ENCODE results near the gene TRPC4AP. TPM values are rescaled to one million over a fixed set of nuclear protein-coding genes. Genes with fewer than 3 reads are reported as not detected.

The TRPC4AP gene
- total and polyA plus RNA-seq, 4 donors = 35.8 to 82.2 (median 67.6) TPM

- Histone ChIP-seq H3K27ac (ENCODE audit: low read depth, low read length) (no peak overlapping the region), H3K4me3 (ENCODE audit: low read depth, low read length) (no peak overlapping the region), H3K4me1 (ENCODE audit: control insufficient read depth, insufficient read depth, low read length) (peaks cover 11% of the 10 kb centered on the region), H3K27me3 (ENCODE audit: control insufficient read depth, insufficient read depth, low read length) (no peaks in the 10 kb centered on the region), H3K36me3 (ENCODE audit: control insufficient read depth, insufficient read depth, low read length) (peaks cover 89% of the 10 kb centered on the region), H3K9me3 (ENCODE audit: control insufficient read depth, insufficient read depth, low read length) (no peaks in the 10 kb centered on the region)
- no peak for DNase-seq (ENCODE audit: low read depth in 4 of 6, low spot score in 6 of 6)
- WGBS (ENCODE audit: insufficient coverage) = 91% methylated on average over 14 of the region's 14 CpGs
Observed at GRCh38 chr20:34994509-34995131, 98.0 kb downstream of the TRPC4AP start.

- peaks cover 85% of the 10 kb centered on the region for H3K36me3 ChIP-seq (ENCODE audit: control insufficient read depth, insufficient read depth, low read length)
Observed at GRCh38 chr20:34993941-34994508, 98.6 kb downstream of the TRPC4AP start.

GRCh38 chr20:34992751-34993417 is 99.7 kb downstream of the TRPC4AP start:
- H3K27me3 ChIP-seq (ENCODE audit: control insufficient read depth, insufficient read depth, low read length) = no peaks in the 10 kb centered on the region
- no peak overlapping the region for H3K27ac ChIP-seq (ENCODE audit: low read depth, low read length)
- peaks cover 79% of the 10 kb centered on the region for H3K36me3 ChIP-seq (ENCODE audit: control insufficient read depth, insufficient read depth, low read length)
- H3K4me3 ChIP-seq (ENCODE audit: low read depth, low read length) = no peak overlapping the region
- H3K9me3 ChIP-seq (ENCODE audit: control insufficient read depth, insufficient read depth, low read length) = no peaks in the 10 kb centered on the region
- H3K4me1 ChIP-seq (ENCODE audit: control insufficient read depth, insufficient read depth, low read length) = peaks cover 11% of the 10 kb centered on the region
- WGBS (ENCODE audit: insufficient coverage) = 96% methylated on average over 20 of the region's 20 CpGs
- DNase-seq (ENCODE audit: low read depth in 4 of 6, low spot score in 6 of 6) = no peak

More at GRCh38 chr20:34993941-34994508, 98.6 kb downstream of the TRPC4AP start:
- Histone ChIP-seq H3K4me3 (ENCODE audit: low read depth, low read length) (no peak overlapping the region), H3K27ac (ENCODE audit: low read depth, low read length) (no peak overlapping the region), H3K4me1 (ENCODE audit: control insufficient read depth, insufficient read depth, low read length) (peaks cover 11% of the 10 kb centered on the region), H3K27me3 (ENCODE audit: control insufficient read depth, insufficient read depth, low read length) (no peaks in the 10 kb centered on the region), H3K9me3 (ENCODE audit: control insufficient read depth, insufficient read depth, low read length) (no peaks in the 10 kb centered on the region)
- no peak for DNase-seq (ENCODE audit: low read depth in 4 of 6, low spot score in 6 of 6)
- 85% methylated on average over 22 of the region's 22 CpGs for WGBS (ENCODE audit: insufficient coverage)

GRCh38 chr20:34990661-34991214 is 101.9 kb downstream of the TRPC4AP start:
- Histone ChIP-seq H3K27me3 (ENCODE audit: control insufficient read depth, insufficient read depth, low read length) (no peaks in the 10 kb centered on the region), H3K36me3 (ENCODE audit: control insufficient read depth, insufficient read depth, low read length) (peaks cover 59% of the 10 kb centered on the region)
- WGBS (ENCODE audit: insufficient coverage) = 85% methylated on average over 18 of the region's 18 CpGs

GRCh38 chr20:34990231-34990630 is 102.4 kb downstream of the TRPC4AP start:
- H3K4me3 ChIP-seq (ENCODE audit: low read depth, low read length) = no peak overlapping the region
- H3K4me1 ChIP-seq (ENCODE audit: control insufficient read depth, insufficient read depth, low read length) = peaks cover 15% of the 10 kb centered on the region
- no peak for DNase-seq (ENCODE audit: low read depth in 4 of 6, low spot score in 6 of 6)
- H3K9me3 ChIP-seq (ENCODE audit: control insufficient read depth, insufficient read depth, low read length) = no peaks in the 10 kb centered on the region
- no peaks in the 10 kb centered on the region for H3K27me3 ChIP-seq (ENCODE audit: control insufficient read depth, insufficient read depth, low read length)
- H3K27ac ChIP-seq (ENCODE audit: low read depth, low read length) = no peak overlapping the region
- peaks cover 54% of the 10 kb centered on the region for H3K36me3 ChIP-seq (ENCODE audit: control insufficient read depth, insufficient read depth, low read length)
- 73% methylated on average over 5 of the region's 11 CpGs for WGBS (ENCODE audit: insufficient coverage)

More at GRCh38 chr20:34990661-34991214, 101.9 kb downstream of the TRPC4AP start:
- DNase-seq (ENCODE audit: low read depth in 4 of 6, low spot score in 6 of 6) = no peak
- H3K27ac ChIP-seq (ENCODE audit: low read depth, low read length) = no peak overlapping the region
- no peak overlapping the region for H3K4me3 ChIP-seq (ENCODE audit: low read depth, low read length)
- no peaks in the 10 kb centered on the region for H3K9me3 ChIP-seq (ENCODE audit: control insufficient read depth, insufficient read depth, low read length)
- peaks cover 10% of the 10 kb centered on the region for H3K4me1 ChIP-seq (ENCODE audit: control insufficient read depth, insufficient read depth, low read length)

GRCh38 chr20:34989670-34990069 is 102.9 kb downstream of the TRPC4AP start:
- WGBS (ENCODE audit: insufficient coverage) = 90% methylated on average over 13 of the region's 14 CpGs
- DNase-seq (ENCODE audit: low read depth in 4 of 6, low spot score in 6 of 6) = no peak
- peaks cover 17% of the 10 kb centered on the region for H3K4me1 ChIP-seq (ENCODE audit: control insufficient read depth, insufficient read depth, low read length)
- H3K36me3 ChIP-seq (ENCODE audit: control insufficient read depth, insufficient read depth, low read length) = peaks cover 48% of the 10 kb centered on the region
- no peaks in the 10 kb centered on the region for H3K9me3 ChIP-seq (ENCODE audit: control insufficient read depth, insufficient read depth, low read length)
- no peak overlapping the region for H3K27ac ChIP-seq (ENCODE audit: low read depth, low read length)
- no peaks in the 10 kb centered on the region for H3K27me3 ChIP-seq (ENCODE audit: control insufficient read depth, insufficient read depth, low read length)
- H3K4me3 ChIP-seq (ENCODE audit: low read depth, low read length) = no peak overlapping the region

- WGBS (ENCODE audit: insufficient coverage) = 100% methylated on average over 4 of the region's 4 CpGs
- Histone ChIP-seq H3K9me3 (ENCODE audit: control insufficient read depth, insufficient read depth, low read length) (no peaks in the 10 kb centered on the region), H3K4me1 (ENCODE audit: control insufficient read depth, insufficient read depth, low read length) (peaks cover 21% of the 10 kb centered on the region), H3K27ac (ENCODE audit: low read depth, low read length) (no peak overlapping the region), H3K27me3 (ENCODE audit: control insufficient read depth, insufficient read depth, low read length) (no peaks in the 10 kb centered on the region), H3K36me3 (ENCODE audit: control insufficient read depth, insufficient read depth, low read length) (peaks cover 43% of the 10 kb centered on the region), H3K4me3 (ENCODE audit: low read depth, low read length) (no peak overlapping the region)
- no peak for DNase-seq (ENCODE audit: low read depth in 4 of 6, low spot score in 6 of 6)
Observed at GRCh38 chr20:34989118-34989517, 103.5 kb downstream of the TRPC4AP start.

GRCh38 chr20:34988191-34988540 is 104.4 kb downstream of the TRPC4AP start:
- H3K27ac ChIP-seq (ENCODE audit: low read depth, low read length) = no peak overlapping the region
- peaks cover 29% of the 10 kb centered on the region for H3K4me1 ChIP-seq (ENCODE audit: control insufficient read depth, insufficient read depth, low read length)
- WGBS (ENCODE audit: insufficient coverage) = 85% methylated on average over 12 of the region's 12 CpGs
- peaks cover 5% of the 10 kb centered on the region for H3K27me3 ChIP-seq (ENCODE audit: control insufficient read depth, insufficient read depth, low read length)
- peaks cover 33% of the 10 kb centered on the region for H3K36me3 ChIP-seq (ENCODE audit: control insufficient read depth, insufficient read depth, low read length)
- H3K4me3 ChIP-seq (ENCODE audit: low read depth, low read length) = no peak overlapping the region
- DNase-seq (ENCODE audit: low read depth in 4 of 6, low spot score in 6 of 6) = no peak
- no peaks in the 10 kb centered on the region for H3K9me3 ChIP-seq (ENCODE audit: control insufficient read depth, insufficient read depth, low read length)

- no peak overlapping the region for H3K4me3 ChIP-seq (ENCODE audit: low read depth, low read length)
- DNase-seq (ENCODE audit: low read depth in 4 of 6, low spot score in 6 of 6) = no peak
- 82% methylated on average over 15 of the region's 15 CpGs for WGBS (ENCODE audit: insufficient coverage)
- peaks cover 29% of the 10 kb centered on the region for H3K4me1 ChIP-seq (ENCODE audit: control insufficient read depth, insufficient read depth, low read length)
- H3K36me3 ChIP-seq (ENCODE audit: control insufficient read depth, insufficient read depth, low read length) = peaks cover 27% of the 10 kb centered on the region
- no peak overlapping the region for H3K27ac ChIP-seq (ENCODE audit: low read depth, low read length)
- peaks cover 5% of the 10 kb centered on the region for H3K27me3 ChIP-seq (ENCODE audit: control insufficient read depth, insufficient read depth, low read length)
- no peaks in the 10 kb centered on the region for H3K9me3 ChIP-seq (ENCODE audit: control insufficient read depth, insufficient read depth, low read length)
Observed at GRCh38 chr20:34987288-34988190, 105.1 kb downstream of the TRPC4AP start.

All from spinal cord (tissue), 10 donors.